RWPE2 (cell line): Measurements from ENCODE around the gene DTNB.

Experiments used
- ATAC-seq: fragments of 200-7000 bp; cut with Tn5 transposase; 3 replicates; pipeline ENCODE4 v1.9.1; 2021; ENCODE audit warnings: low read depth
- DNase-seq: peaks from one replicate; pipeline ENCODE4 v3.0.0-alpha.2; 2020; ENCODE audit warnings: low spot score
- H3K27ac ChIP-seq: fragments of 450-650 bp; 2 replicates; pipeline ENCODE4 v1.5.1; 2017; ENCODE audit warnings: mild to moderate bottlenecking; ENCODE audit not compliant: poor library complexity, severe bottlenecking
- H3K27me3 ChIP-seq: fragments of 250-450 bp; sonication (Bioruptor Pico); 2 replicates; pipeline ENCODE4 v1.5.1; 2021; ENCODE audit warnings: mild to moderate bottlenecking, moderate library complexity; ENCODE audit not compliant: insufficient read depth, poor library complexity, severe bottlenecking
- H3K36me3 ChIP-seq: fragments of 250-450 bp; sonication (Bioruptor Pico); 2 replicates; pipeline ENCODE4 v1.5.1; 2020; ENCODE audit warnings: low read depth, mild to moderate bottlenecking, moderate library complexity
- H3K4me1 ChIP-seq: fragments of 250-450 bp; sonication (Bioruptor Pico); 2 replicates; pipeline ENCODE4 v1.5.1; 2021; ENCODE audit warnings: mild to moderate bottlenecking, moderate library complexity; ENCODE audit not compliant: insufficient read depth, poor library complexity, severe bottlenecking
- H3K4me3 ChIP-seq: fragments of 250-450 bp; sonication (Bioruptor Pico); 2 replicates; pipeline ENCODE4 v1.5.1; 2021; ENCODE audit warnings: mild to moderate bottlenecking, moderate library complexity; ENCODE audit not compliant: severe bottlenecking
- H3K9me3 ChIP-seq: fragments of 250-450 bp; sonication (Bioruptor Pico); 2 replicates; pipeline ENCODE4 v1.5.1; 2021; ENCODE audit warnings: mild to moderate bottlenecking, moderate library complexity; ENCODE audit not compliant: severe bottlenecking
- CTCF ChIP-seq: fragments of 450-650 bp; IDR thresholded peaks from one replicate; pipeline ENCODE4 v1.5.1; 2017; ENCODE audit warnings: mild to moderate bottlenecking, moderate library complexity; ENCODE audit not compliant: poor library complexity, severe bottlenecking

The DTNB gene

DNA sequence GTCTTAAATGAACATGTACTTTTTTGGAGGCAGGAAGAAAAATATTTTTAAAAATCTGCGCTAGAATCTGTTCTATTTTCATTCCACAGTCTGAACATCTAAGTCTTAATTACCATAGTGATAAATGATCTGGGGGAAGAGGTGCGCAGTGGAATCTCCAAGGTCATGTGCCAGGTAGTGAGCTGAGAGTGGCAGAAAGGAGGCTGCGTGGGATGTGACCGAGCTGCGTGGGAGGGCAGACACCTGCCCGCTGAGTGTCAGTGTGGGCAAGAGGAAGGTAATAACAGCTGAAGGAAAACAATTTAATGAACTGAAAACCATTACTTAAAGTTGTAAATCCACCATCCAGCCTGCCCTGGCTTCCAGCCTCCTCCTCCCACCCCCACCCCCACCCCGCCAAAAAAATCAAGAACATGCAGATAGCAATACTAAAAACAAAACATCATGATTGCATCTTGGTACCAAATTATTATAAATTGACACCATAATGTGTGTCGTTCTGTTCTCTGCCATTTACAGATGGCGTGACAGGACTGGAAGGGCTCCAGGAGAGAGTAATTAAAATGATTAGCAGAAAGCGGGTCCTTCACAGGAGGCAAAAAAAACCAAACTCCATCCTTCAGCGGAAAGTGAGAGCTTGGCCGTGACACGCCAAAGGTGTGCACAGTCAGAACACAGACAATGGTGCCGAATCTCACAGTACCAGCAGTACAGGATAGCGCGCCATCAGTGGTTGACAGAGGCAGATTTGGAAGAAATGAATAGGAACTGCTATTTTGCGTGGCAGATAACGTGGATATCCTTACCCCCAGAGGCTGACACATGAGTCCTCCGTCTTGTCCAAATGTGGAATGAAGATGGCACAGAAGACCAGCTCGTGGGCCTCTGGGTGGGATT is 11.4 kb upstream of the DTNB start:
- H3K27ac ChIP-seq = no peak overlapping the region
- no peaks in the 10 kb centered on the region for H3K36me3 ChIP-seq
- no peak overlapping the region for H3K4me3 ChIP-seq
- ATAC-seq (no peak), DNase-seq (no peak)
- no peaks in the 10 kb centered on the region for H3K9me3 ChIP-seq
- H3K27me3 ChIP-seq = no peaks in the 10 kb centered on the region
- no peak for TF ChIP-seq CTCF
- H3K4me1 ChIP-seq = no peaks in the 10 kb centered on the region

GRCh38 chr2:25682082-25682481 is 8.7 kb upstream of the DTNB start:
- Histone ChIP-seq H3K27me3 (no peaks in the 10 kb centered on the region), H3K9me3 (no peaks in the 10 kb centered on the region), H3K27ac (no peak overlapping the region), H3K4me1 (no peaks in the 10 kb centered on the region), H3K4me3 (no peak overlapping the region), H3K36me3 (no peaks in the 10 kb centered on the region)
- ATAC-seq (no peak), DNase-seq (no peak)
- TF ChIP-seq CTCF = no peak

DNA sequence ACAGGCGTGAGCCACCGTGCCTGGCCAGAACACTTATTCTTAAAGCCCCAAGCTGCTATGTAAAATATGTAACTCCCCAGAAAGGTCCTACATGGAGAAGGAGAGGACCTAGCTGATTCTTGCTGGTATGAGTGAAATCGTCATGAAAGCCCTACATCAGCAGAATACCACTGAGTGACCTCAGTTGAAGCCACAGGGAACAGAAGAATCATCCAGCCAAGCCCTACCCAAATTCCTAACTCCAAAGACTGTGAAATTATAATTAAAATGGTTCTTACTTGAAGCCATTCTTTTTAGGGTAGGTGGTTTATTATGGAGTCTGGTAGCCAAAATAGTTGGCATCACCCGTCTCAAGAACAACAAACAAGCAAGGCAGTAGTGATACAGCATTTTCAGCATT is 4.5 kb upstream of the DTNB start:
- H3K27ac ChIP-seq = no peak overlapping the region
- no peak for TF ChIP-seq CTCF
- H3K36me3 ChIP-seq = no peaks in the 10 kb centered on the region

GRCh38 chr2:25674077-25674362 is 643 bp upstream of the DTNB start:
- DNase-seq = no peak
- Histone ChIP-seq H3K4me3 (no peak overlapping the region), H3K4me1 (peaks cover 12% of the 10 kb centered on the region), H3K27ac (peak overlapping the region; percentile 83), H3K9me3 (no peaks in the 10 kb centered on the region), H3K27me3 (no peaks in the 10 kb centered on the region), H3K36me3 (no peaks in the 10 kb centered on the region)
- ATAC-seq = no peak
- TF ChIP-seq CTCF = no peak

More for the DNA sequence above, 4.5 kb upstream of the DTNB start:
- DNase-seq (no peak), ATAC-seq (no peak)
- Histone ChIP-seq H3K4me1 (no peaks in the 10 kb centered on the region), H3K27me3 (no peaks in the 10 kb centered on the region), H3K9me3 (no peaks in the 10 kb centered on the region), H3K4me3 (no peak overlapping the region)

GRCh38 chr2:25672494-25673299 is 680 bp downstream of the DTNB start:
- H3K4me3 ChIP-seq = peak overlapping the region; percentile 76
- ATAC-seq = peak; percentile 76
- no peaks in the 10 kb centered on the region for H3K36me3 ChIP-seq
- no peaks in the 10 kb centered on the region for H3K27me3 ChIP-seq
- DNase-seq = peak; percentile 76
- H3K4me1 ChIP-seq = peaks cover 12% of the 10 kb centered on the region
- peak; percentile 6 for TF ChIP-seq CTCF
- no peaks in the 10 kb centered on the region for H3K9me3 ChIP-seq
- peak overlapping the region; percentile 83 for H3K27ac ChIP-seq
